SK-N-SH treated with all-trans-retinoic acid at 6 μM for 48 hours (cell line): ENCODE data around the gene CXCL9.

Experiments
- CREB5 ChIP-seq: fragments of 250-450 bp; sonication (Bioruptor Pico); IDR thresholded peaks from 2 replicates; pipeline ENCODE4 v1.5.1; 2020; ENCODE audit warnings: low read depth, mild to moderate bottlenecking, moderate library complexity
- SNAI2 ChIP-seq: fragments of 250-450 bp; sonication (Bioruptor Pico); IDR thresholded peaks from 2 replicates; pipeline ENCODE4 v1.5.0; 2020; ENCODE audit warnings: mild to moderate bottlenecking, moderate library complexity
- TCF4 ChIP-seq: fragments of 250-450 bp; sonication (Bioruptor Pico); IDR thresholded peaks from 2 replicates; pipeline ENCODE4 v1.8.0; 2021; ENCODE audit warnings: mild to moderate bottlenecking, moderate library complexity, borderline replicate concordance
- ZFP30 ChIP-seq: fragments of 450-650 bp; formaldehyde crosslinking; IDR thresholded peaks from 2 replicates; pipeline ENCODE4 v1.5.0; 2022; ENCODE audit warnings: mild to moderate bottlenecking, moderate library complexity

GRCh38 chr4:75992462-75992861 is 14.8 kb downstream of the CXCL9 start:
- TF ChIP-seq CREB5 (CRISPR knock-in tag), result no peak
- TF ChIP-seq ZFP30 (CRISPR knock-in tag), result no peak
- no peak for TF ChIP-seq TCF4 (CRISPR knock-in tag)
- no peak for TF ChIP-seq SNAI2 (CRISPR knock-in tag)
